KMS-11 (cell line): ENCODE data around the gene ERCC2.

Experiments used
- H2AFZ ChIP-seq: fragments of 200-600 bp; sonication (generic); 2 replicates; pipeline ENCODE4 v1.6.1; 2016; ENCODE audit warnings: antibody characterized with exemption, mixed run types, low read depth
- H3K27ac ChIP-seq: fragments of 200-600 bp; sonication (generic); 2 replicates; pipeline ENCODE4 v1.6.1; 2016; ENCODE audit warnings: mild to moderate bottlenecking, mixed run types
- H3K27me3 ChIP-seq: fragments of 200-600 bp; sonication (generic); 2 replicates; pipeline ENCODE4 v1.6.1; 2017; ENCODE audit warnings: mild to moderate bottlenecking, low read depth, mixed run types, moderate library complexity; ENCODE audit not compliant: insufficient read depth
- H3K36me3 ChIP-seq: fragments of 200-600 bp; sonication (generic); 2 replicates; pipeline ENCODE4 v1.6.1; 2017; ENCODE audit warnings: mild to moderate bottlenecking, mixed run types; ENCODE audit not compliant: insufficient read depth
- H3K4me1 ChIP-seq: fragments of 200-600 bp; sonication (generic); 2 replicates; pipeline ENCODE4 v1.6.1; 2016; ENCODE audit warnings: mild to moderate bottlenecking, low read depth, mixed run types; ENCODE audit not compliant: poor library complexity, severe bottlenecking
- H3K4me2 ChIP-seq: fragments of 200-600 bp; sonication (generic); 2 replicates; pipeline ENCODE4 v1.7.0; 2016; ENCODE audit warnings: mild to moderate bottlenecking, mixed run types
- H3K4me3 ChIP-seq: fragments of 200-600 bp; sonication (generic); IDR thresholded peaks from 2 replicates; pipeline ENCODE4 v1.6.1; 2017; ENCODE audit warnings: low read depth, low read length, mixed read lengths; ENCODE audit not compliant: insufficient read depth
- H3K79me2 ChIP-seq: fragments of 200-600 bp; sonication (generic); 2 replicates; pipeline ENCODE4 v1.6.1; 2016; ENCODE audit warnings: low read depth, mixed run types; ENCODE audit not compliant: insufficient read depth
- H3K9ac ChIP-seq: fragments of 200-600 bp; sonication (generic); 2 replicates; pipeline ENCODE4 v1.6.1; 2016; ENCODE audit warnings: mild to moderate bottlenecking, mixed run types
- H4K20me1 ChIP-seq: fragments of 200-600 bp; sonication (generic); 2 replicates; pipeline ENCODE4 v1.6.1; 2016; ENCODE audit warnings: mild to moderate bottlenecking, mixed run types; ENCODE audit not compliant: insufficient read depth
- TF ChIP-seq, protein P1 (sequence below): fragments of 200-600 bp; sonication (generic); conservative IDR thresholded peaks from 2 replicates; pipeline ENCODE4 v1.6.1; 2017; ENCODE audit warnings: low read depth, mild to moderate bottlenecking, antibody characterized with exemption, low read length, moderate library complexity, mixed read lengths

The ERCC2 gene

DNA sequence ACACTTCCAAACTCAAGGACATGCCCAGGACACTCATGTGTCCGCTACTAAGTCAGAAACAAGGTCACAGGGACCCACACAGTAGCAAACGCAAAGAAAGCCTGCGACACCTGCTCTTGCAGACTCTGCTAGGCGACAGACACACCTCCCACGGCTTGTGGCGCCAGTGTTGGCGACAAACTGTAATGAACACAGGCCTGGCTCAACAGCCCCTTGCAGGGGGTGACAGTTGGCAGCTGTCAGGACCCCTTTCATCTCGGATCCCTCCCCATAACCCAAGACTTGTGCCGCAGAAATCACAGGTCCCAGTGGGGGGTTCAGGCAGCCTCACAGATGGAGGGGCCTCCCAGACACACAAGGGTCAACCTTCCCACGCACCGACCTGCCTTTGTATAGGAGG is 48.1 kb downstream of the ERCC2 start:
- Histone ChIP-seq H3K27me3 (peaks cover 26% of the 10 kb centered on the region; the same call in 1 of the 2 replicates), H2AFZ (no peak overlapping the region), H3K4me2 (no peak overlapping the region), H3K36me3 (no peaks in the 10 kb centered on the region), H3K4me3 (no peak overlapping the region), H3K27ac (no peak overlapping the region), H3K4me1 (peaks cover 18% of the 10 kb centered on the region), H3K79me2 (no peaks in the 10 kb centered on the region), H3K9ac (no peak overlapping the region), H4K20me1 (no peaks in the 10 kb centered on the region)
- TF ChIP-seq, protein P1, sequence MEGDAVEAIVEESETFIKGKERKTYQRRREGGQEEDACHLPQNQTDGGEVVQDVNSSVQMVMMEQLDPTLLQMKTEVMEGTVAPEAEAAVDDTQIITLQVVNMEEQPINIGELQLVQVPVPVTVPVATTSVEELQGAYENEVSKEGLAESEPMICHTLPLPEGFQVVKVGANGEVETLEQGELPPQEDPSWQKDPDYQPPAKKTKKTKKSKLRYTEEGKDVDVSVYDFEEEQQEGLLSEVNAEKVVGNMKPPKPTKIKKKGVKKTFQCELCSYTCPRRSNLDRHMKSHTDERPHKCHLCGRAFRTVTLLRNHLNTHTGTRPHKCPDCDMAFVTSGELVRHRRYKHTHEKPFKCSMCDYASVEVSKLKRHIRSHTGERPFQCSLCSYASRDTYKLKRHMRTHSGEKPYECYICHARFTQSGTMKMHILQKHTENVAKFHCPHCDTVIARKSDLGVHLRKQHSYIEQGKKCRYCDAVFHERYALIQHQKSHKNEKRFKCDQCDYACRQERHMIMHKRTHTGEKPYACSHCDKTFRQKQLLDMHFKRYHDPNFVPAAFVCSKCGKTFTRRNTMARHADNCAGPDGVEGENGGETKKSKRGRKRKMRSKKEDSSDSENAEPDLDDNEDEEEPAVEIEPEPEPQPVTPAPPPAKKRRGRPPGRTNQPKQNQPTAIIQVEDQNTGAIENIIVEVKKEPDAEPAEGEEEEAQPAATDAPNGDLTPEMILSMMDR: no peak

- Histone ChIP-seq H3K4me1 (peaks cover 18% of the 10 kb centered on the region), H3K27ac (no peak overlapping the region), H3K4me2 (no peak overlapping the region), H3K36me3 (no peaks in the 10 kb centered on the region), H3K79me2 (no peaks in the 10 kb centered on the region), H3K4me3 (no peak overlapping the region), H3K27me3 (peaks cover 31% of the 10 kb centered on the region), H3K9ac (no peak overlapping the region), H4K20me1 (no peaks in the 10 kb centered on the region), H2AFZ (no peak overlapping the region)
- TF ChIP-seq, protein P1: no peak
Measured at GRCh38 chr19:45321848-45322247, 48.5 kb downstream of the ERCC2 start.

DNA sequence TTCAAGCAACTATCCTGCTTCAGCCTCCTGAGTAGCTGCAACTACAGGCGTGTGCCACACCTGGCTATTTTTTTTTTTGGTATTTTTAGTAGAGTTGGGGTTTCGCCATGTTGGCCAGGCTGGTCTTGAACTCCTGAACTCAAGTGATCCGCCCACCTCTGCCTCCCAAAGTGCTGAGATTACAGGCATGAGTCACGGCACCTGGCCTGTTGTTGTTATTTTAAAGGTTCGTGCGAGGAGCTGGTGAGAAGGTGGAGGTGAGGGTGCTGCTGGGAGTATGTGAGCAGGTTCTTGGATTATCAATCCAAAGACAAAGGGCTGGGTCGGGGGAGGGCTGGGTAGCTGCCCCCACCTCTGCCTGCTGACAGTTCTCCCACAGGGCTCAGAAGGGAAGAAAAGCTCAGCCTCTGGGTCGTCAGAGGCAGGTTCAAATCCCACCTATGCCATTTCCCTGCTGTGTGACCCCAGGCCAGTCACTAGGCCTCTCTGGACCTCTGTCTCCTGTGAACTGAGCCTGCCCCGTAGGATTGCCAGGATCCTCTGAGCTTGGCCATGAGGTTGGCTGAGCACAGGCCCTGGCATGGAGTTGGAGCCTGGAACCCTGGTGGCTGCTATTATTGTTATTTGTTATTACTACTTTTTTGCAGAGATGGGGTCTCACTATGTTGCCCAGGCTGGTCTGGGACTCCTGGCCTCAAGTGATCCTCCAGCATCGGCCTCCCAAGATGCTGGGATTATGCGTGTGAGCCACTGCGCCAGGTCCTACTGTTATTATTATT is 49.2 kb downstream of the ERCC2 start:
- Histone ChIP-seq H3K4me3 (no peak overlapping the region), H3K4me2 (no peak overlapping the region), H3K36me3 (no peaks in the 10 kb centered on the region), H3K4me1 (peaks cover 15% of the 10 kb centered on the region), H3K27me3 (peaks cover 38% of the 10 kb centered on the region), H3K27ac (no peak overlapping the region), H3K9ac (no peak overlapping the region), H2AFZ (no peak overlapping the region), H3K79me2 (no peaks in the 10 kb centered on the region), H4K20me1 (no peaks in the 10 kb centered on the region)
- TF ChIP-seq, protein P1: no peak

DNA sequence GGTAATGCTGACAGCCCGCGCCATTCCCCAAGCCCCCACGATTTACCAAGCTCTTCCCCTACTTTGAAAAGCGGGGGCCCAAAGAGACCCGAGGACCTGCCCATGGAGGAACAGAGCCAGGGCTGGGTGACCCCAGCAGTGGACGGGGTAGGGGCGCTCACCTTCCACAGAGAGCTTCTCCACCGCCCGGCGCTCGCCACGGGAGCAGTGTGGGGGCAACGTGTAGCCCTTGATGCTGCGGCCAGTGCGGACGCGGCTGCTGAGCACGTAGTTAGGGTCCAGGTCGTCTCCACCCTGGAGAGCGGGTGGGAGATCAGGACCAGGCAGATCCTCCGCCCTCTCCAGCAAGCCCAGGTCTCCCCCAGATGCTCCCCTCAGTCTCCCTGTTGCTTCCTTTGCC is 55.1 kb downstream of the ERCC2 start:
- Histone ChIP-seq H3K27me3 (peaks cover 62% of the 10 kb centered on the region), H3K9ac (no peak overlapping the region), H2AFZ (no peak overlapping the region), H3K4me2 (no peak overlapping the region), H3K4me1 (peaks cover 7% of the 10 kb centered on the region), H3K4me3 (no peak overlapping the region), H4K20me1 (no peaks in the 10 kb centered on the region), H3K27ac (no peak overlapping the region), H3K79me2 (no peaks in the 10 kb centered on the region), H3K36me3 (no peaks in the 10 kb centered on the region)
- TF ChIP-seq, protein P1: no peak
